SH-SY5Y (cell line): ENCODE results near the gene MOB4.

ENCODE experiments used
- GATA2 ChIP-seq: IDR thresholded peaks from 2 replicates; pipeline ENCODE4 v1.6.1; 2011; ENCODE audit warnings: mild to moderate bottlenecking, low read depth, low read length
- GATA3 ChIP-seq: IDR thresholded peaks from 2 replicates; pipeline ENCODE4 v1.6.1; 2011; ENCODE audit warnings: low read depth, mild to moderate bottlenecking, low read length, moderate library complexity

The MOB4 gene

DNA sequence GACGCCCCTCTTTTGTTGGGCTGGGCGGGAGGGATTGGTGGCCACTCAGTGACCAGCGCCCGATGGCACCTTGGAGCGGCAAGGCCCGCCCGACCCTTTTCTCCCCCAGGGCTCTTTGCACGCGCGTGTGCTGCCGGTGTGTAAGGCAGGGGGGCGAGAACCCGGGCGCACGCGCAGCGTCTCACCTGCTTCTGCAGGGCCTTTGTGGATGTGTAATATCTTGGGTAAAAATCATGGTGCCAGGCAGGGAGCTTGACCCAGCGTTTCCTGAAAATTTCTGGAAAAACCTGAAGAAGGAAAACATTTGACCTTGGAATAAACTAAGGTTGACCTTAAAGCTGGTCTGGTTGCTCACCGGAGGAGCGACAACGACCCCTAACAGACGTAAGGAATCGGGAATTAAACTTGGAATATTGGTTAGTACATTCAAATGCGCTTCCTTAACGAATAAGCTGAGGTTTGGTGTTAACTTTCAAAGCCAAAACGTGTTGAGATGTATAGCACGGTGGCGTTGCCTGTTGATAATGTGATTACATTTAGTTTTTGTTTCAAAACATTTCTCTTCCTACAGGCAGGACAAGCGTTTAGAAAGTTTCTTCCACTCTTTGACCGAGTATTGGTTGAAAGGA lies 15.2 kb upstream of the MOB4 start:
- TF ChIP-seq GATA3: no peak
- TF ChIP-seq GATA2: no peak

DNA sequence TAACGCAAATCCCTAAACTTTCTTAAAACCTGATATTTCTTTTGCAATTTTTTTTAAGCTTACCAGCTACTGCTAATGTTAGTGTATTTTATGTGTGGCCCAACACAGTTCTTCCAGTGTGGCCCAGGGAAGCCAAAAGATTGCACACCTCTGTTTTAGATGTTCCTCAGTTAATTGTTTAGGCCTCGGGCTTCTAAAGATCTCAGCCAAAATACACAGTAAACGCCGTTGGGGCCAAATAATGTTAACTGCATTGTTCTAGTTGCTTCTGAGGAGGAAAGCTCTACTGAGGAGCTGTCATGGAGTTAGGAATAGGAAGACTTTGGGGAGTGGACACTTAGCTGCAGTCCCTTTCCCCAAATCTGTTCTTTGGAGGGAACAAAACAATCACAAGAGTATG lies 13.7 kb upstream of the MOB4 start:
- no peak for TF ChIP-seq GATA2
- no peak for TF ChIP-seq GATA3

DNA sequence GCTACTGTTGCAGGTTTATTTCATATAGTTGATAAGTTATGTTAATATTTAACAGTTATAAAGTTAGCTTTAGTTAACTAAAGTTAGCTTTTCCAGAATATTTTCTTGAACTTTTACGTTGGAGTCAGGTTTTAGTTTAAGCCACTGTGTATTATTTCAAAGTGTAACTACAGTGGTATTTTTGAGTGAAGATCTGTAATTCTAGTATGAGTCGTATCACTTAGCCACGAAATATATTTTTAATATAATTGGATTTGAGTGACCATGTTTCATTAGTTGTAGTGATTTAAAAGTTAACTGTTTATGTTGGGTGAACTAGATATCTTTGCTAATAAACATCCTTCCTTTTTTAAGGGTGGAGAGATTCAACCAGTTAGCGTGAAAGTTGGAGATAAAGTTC lies 13.2 kb upstream of the MOB4 start:
- TF ChIP-seq GATA3 (no peak), GATA2 (no peak)

DNA sequence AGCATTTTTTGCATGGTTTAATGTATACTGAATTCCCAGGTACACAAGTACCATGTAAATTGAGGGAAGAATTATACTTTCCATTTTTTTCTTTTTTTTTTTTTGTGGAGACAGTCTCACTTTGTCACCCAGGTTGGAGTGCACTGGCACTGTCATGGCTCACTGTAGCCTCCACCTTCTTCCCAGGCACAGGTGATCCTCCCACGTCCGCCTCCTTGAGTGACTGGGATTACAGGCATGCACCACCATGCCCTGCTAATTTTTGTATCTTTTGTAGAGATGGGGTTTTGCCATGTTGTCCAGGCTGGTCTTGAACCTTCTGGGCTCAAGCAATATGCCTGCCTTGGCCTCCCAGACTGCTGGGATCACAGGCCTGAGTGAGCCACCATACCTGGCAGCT lies 11.9 kb upstream of the MOB4 start:
- no peak for TF ChIP-seq GATA3
- no peak for TF ChIP-seq GATA2

DNA sequence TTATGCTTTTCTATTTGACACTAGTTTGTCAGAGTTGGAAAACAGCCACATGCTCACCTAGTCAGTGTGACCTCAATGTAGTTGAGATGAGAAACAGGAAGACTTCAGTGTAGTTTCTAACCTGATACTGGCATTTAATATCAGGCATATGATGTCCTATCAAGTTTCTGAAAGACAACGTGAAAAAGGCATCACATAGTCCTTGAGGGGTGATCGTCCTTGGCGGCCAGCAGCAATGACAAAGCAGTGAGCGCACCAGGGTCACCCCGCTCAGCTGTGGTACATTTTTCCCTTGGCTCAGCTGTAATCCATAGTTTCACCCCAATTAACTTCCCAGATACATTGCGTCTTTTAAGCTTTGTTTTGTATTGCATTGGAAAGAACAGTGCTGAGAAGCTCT lies 11.4 kb upstream of the MOB4 start:
- TF ChIP-seq GATA2 (no peak), GATA3 (no peak)

DNA sequence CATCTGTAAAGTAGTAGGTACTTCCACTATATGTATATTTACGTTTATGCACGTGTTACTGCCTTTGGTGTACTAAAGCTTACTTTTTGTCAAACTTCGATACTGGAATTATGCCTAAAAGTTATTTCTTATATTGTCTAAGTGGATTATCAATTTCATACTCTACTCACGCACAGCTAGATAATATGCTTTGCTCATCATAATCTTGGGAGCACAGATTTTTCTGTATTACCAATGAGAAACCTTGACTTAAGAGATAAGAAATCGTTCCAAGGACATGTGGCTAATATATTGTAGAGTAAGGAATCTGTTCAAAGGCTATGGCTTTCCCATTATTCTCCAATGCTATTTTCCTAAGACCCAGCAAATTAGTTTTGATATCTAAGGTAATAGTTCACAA lies 9.2 kb upstream of the MOB4 start:
- no peak for TF ChIP-seq GATA2
- no peak for TF ChIP-seq GATA3

DNA sequence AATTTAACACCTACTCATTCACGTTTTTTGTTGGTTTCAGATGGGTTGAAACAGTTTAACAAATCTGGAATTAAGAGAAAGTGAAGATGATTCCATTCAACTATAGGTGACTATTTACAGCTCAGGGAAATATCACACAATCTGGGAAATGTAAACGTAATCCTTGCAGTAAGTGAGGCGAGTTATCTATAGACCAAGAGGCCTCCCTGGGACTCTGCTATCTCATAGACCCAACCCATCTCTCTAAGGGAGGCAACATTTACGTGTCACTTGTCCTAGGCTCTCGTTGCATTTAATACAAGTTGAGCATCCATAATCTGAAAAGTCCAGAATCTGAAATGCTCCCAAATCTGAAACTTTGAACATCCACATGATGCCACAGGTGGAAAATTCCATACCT lies 2.0 kb upstream of the MOB4 start:
- TF ChIP-seq GATA2 (no peak), GATA3 (no peak)

DNA sequence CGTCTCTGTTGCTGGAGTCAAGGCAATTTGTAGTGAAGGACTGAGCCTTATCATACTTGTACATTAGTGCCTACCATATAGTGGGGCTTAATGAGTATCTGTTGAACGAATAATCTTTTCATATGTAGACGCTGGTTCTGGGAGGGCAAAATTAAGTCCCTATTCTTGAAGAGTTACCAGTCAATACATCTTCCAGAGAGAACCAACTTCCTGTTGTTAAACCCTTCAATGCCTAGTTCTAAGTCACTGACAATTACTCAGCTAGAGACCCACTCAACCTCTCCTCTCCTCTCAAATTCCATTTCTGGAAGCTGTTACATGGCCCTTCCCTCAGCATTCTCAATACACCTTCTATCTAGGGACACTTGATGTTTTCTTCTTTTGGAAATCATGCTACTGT lies 1.1 kb upstream of the MOB4 start:
- TF ChIP-seq GATA2: no peak
- no peak for TF ChIP-seq GATA3

DNA sequence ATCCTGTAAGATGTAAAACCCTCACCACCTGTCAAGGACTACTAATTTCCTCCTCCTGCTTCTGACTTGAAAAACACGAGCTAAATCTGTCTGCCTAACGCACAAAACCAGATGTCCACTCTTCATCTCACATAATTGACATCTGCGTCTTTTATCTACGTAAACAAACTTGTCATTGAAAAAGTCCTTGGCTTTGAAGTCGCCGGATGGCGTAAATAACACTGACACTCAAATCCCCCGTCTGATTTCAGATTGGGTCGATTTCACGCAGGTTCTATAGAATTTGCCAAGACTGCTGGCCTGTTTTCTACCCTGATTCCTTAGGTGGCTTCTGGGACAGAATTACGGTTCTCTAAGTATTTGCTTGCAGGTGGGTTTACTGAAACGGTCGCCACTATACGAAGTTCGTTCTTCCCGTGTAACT lies 539 bp upstream of the MOB4 start:
- TF ChIP-seq GATA3 (peak; percentile 26; the same call in 1 of the 2 replicates), GATA2 (peak; percentile 38)

DNA sequence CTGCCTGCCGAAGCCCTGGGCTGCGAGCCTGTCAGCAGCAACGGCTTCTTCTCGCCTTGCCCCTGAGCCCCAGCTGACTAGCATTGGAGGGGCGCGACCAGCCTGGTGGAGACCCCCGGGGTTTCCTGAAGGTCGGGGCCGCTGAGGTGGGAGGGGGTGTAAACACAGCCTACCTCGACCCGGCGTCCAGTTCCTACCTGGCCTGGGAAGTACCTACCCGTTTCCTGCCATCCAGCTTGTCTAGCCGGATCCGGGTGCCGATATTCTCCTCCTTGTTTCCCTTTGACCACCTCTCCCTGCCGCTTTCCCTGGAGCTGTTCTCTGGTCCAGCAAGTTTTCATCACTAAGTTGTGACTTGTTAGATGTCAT lies 511 bp downstream of the MOB4 start:
- TF ChIP-seq GATA3 (no peak), GATA2 (no peak)

DNA sequence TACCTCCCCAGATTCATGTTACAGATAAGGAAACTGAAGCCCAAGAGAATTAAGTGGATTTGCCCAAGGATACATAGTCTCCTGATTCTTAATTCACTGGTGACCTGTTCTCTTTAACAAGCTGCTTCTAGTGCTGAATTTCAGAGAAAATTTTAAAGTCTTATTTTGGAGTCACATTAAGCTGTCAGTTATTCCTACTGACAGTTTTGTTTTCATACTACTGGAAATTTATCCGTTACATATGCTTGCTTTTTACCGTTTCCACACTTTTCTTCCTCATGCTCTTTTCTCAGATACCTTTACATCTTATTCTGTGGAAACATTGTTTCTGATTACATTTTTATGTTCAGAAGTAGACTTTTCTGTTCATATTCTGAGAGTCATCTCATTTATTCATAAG lies 1.3 kb downstream of the MOB4 start:
- TF ChIP-seq GATA2 (no peak), GATA3 (no peak)

DNA sequence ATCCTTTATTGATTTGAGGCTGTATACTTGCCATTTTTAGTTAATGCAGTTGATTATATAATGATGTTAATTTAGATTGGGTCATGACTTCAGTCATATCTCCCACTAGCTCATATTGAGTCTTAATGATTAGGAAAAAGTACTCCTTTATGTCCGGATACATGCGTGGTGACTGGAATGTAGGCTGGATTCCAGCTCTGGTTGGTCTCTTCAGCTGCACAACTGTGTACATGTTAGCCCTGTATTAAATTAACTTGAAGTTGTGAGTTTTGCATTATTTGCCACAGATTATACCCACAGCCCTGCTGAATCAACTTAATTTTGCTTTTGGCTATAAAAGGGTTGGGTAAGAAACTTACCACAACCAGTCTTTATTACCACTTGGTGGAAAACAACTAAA lies 22.5 kb downstream of the MOB4 start:
- TF ChIP-seq GATA2: no peak
- TF ChIP-seq GATA3: no peak

DNA sequence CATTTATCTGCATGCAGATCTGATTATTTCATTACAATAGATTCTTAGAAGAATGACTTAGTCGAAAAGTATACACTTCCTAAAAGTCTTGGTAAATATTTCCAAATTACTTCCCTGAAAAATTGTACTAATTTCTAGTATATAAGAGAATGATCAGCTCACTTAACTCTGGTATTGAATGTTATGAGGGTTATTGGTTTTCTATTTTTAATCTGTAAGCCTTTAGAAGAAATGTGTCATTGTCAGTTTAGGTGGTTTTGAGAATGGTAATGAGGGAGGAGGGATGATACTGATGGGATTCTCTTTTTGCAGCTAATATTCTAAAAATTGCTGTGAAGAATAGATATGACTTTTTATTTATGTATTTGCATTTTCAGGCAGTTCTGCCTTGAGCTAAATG lies 23.9 kb downstream of the MOB4 start:
- TF ChIP-seq GATA3: no peak
- TF ChIP-seq GATA2: no peak

DNA sequence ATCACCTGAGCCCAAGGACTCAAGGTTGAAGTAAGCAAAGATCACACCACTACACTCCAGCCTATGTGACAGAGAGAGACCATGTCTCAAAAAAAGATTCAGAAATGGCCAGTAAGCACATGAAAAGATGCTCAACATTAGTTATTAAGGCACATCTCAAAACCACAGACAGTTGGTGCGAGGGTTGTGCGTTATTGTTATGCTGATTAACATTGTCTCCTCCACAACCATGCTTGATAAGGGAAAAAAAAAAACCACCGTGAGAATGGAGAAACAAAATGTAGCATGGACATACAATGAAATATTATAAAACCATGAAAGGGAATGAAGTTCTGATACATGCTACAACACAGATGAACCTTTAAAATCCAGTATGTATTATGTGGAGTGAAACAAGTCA lies 27.3 kb downstream of the MOB4 start:
- TF ChIP-seq GATA3: no peak
- TF ChIP-seq GATA2: no peak

DNA sequence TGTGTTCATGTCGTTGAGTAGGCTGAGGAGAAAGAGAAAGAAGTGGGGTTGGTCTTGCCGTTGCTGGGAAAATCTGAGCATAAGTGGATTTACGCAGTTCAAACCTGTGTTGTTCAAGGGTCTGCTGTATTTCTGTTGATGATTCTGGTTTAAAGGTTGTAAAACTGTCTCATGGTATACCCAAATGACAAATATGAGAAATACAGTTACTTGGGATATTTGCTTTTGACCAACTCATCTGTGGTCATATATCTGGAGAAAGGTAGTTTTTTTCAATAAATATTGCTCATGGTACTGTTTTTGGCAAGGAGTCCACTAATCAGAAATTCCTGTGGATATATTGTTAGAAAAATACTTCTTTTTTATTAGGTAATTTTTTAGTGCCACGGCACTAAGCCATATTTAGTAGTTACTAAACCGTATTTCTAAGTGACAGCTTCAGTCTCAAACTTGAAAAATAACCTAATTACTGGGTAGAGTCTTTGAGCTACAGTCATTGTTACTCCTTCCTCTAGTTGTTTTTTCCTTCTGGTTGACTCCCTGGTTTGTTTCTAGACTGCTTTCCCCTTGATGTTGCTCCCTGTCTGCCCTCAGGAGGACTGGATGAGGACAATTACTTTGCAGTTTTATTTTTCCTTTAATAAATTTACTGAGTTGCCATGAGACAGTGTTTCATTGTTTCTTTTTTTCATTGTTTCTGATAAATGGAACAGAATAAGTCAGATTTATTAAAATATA lies 31.5 kb downstream of the MOB4 start:
- TF ChIP-seq GATA2: no peak
- TF ChIP-seq GATA3: no peak

DNA sequence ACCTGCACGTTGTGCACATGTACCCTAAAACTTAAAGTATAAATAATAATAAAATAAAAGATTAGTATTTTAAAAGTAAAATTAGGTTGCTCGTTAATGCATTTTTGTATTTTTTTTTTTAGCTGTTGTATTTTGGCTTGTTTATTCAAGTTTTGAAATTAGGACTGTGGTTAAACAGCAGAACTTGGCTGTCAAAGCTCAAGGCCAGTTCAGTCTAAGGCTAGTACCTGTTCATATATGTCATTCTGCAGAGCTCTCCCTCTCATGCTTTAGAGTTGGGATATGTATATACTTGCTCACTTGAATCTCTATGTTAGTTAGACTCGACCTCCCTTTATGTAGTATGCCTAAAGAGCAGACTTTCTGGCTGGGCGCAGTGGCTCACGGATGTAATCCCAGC lies 32.7 kb downstream of the MOB4 start:
- TF ChIP-seq GATA3 (no peak), GATA2 (no peak)

DNA sequence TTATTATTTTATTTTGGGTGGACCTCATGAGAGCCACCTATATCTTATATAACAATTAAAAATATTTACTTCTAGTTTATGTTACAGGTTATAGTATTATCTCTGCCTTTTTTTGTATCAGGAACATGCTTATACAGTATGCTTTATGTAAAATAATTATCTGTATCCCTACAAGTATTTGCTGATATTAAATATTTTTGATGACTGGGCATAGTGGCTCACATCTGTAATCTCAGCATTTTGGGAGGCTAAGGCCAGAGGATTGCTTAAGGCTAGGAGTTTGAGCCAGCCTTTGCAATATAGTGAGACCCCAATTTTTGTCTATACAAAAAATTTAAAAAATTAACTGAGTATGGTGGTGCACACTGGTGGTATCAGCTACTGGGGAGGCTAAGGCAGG lies 39.6 kb downstream of the MOB4 start:
- TF ChIP-seq GATA2 (no peak), GATA3 (no peak)
